Peyer's patch (tissue), 4 donors: ENCODE results near the gene ERC2.

Source experiments
- POLR2A ChIP-seq, 2 donors: fragments of 450-650 bp; IDR thresholded peaks; one replicate each; pipeline ENCODE4 v1.5.1; 2017; ENCODE audit warnings: antibody characterized with exemption in 2 of 2, mild to moderate bottlenecking in 2 of 2, moderate library complexity in 2 of 2
- TF ChIP-seq, protein P1 (sequence below), 6 experiments: fragments of 450-650 bp in 4 of 6; fragments of 200-600 bp in 2 of 6; sonication (generic) in 1 of 6; IDR thresholded peaks; one replicate each; pipeline ENCODE4 v1.5.1; 2017 to 2019; ENCODE audit warnings: antibody characterized with exemption in 6 of 6, mild to moderate bottlenecking in 3 of 6, moderate library complexity in 1 of 6

DNA sequence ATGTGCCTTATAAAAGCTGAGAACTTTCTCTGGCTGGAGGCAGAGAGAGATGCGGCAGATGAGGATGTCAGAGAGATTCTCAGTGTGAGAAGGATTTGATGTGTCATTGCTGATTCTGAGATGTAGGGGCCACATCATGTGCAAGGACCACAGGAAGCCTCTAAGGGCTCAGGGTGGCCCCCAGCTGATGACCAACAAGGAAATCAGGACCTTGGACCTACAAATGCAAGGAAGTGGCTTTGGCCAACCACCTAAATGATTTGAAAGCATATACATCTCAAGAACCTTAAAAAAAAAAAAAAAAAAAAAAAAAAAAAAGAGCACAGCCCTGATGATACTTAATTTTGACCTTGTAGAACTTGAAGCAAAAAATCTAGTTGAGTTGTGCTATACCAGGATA, 282.4 kb downstream of the ERC2 start:
- TF ChIP-seq, protein P1, sequence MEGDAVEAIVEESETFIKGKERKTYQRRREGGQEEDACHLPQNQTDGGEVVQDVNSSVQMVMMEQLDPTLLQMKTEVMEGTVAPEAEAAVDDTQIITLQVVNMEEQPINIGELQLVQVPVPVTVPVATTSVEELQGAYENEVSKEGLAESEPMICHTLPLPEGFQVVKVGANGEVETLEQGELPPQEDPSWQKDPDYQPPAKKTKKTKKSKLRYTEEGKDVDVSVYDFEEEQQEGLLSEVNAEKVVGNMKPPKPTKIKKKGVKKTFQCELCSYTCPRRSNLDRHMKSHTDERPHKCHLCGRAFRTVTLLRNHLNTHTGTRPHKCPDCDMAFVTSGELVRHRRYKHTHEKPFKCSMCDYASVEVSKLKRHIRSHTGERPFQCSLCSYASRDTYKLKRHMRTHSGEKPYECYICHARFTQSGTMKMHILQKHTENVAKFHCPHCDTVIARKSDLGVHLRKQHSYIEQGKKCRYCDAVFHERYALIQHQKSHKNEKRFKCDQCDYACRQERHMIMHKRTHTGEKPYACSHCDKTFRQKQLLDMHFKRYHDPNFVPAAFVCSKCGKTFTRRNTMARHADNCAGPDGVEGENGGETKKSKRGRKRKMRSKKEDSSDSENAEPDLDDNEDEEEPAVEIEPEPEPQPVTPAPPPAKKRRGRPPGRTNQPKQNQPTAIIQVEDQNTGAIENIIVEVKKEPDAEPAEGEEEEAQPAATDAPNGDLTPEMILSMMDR (IDR thresholded peaks at IDR 0.05), result no peak
- no peak for TF ChIP-seq POLR2A (IDR thresholded peaks at IDR 0.05)
